ENCODE measurements around the gene KRT222.

GRCh38 chr17:40648384-40648968 is 16.5 kb downstream of the KRT222 start:
- no peak for TF ChIP-seq CTCF (IDR thresholded peaks at IDR 0.05; ENCODE audit: low read length)
- TF ChIP-seq EZH2 (IDR thresholded peaks at IDR 0.05; ENCODE audit: borderline replicate concordance, low read length), result no peak

Data from OCI-LY1 (cell line).